HG02759 (cell line): Measurements from ENCODE around the gene USH2A.

Experiments used
- ATAC-seq: cut with Tn5 transposase; IDR thresholded peaks from one replicate; pipeline ENCODE4 v1.9.1; 2021; ENCODE audit warnings: mild to moderate bottlenecking, moderate library complexity; ENCODE audit not compliant: unreplicated experiment

USH2A gene

GRCh38 chr1:215883004-215883403 is 540.2 kb downstream of the USH2A start:
- ATAC-seq = no peak

GRCh38 chr1:215878843-215879242 is 544.4 kb downstream of the USH2A start:
- no peak for ATAC-seq

- ATAC-seq = no peak
Observed at GRCh38 chr1:215878128-215878527, 545.1 kb downstream of the USH2A start.

- no peak for ATAC-seq
Observed at GRCh38 chr1:215877452-215877951, 545.7 kb downstream of the USH2A start.

GRCh38 chr1:215875712-215876111 is 547.5 kb downstream of the USH2A start:
- ATAC-seq = no peak

GRCh38 chr1:215875236-215875635 is 548.0 kb downstream of the USH2A start:
- ATAC-seq = no peak

- no peak for ATAC-seq
Observed at GRCh38 chr1:215872658-215873057, 550.6 kb downstream of the USH2A start.

GRCh38 chr1:215868500-215868899 is 554.7 kb downstream of the USH2A start:
- no peak for ATAC-seq

GRCh38 chr1:215865060-215865459 is 558.2 kb downstream of the USH2A start:
- ATAC-seq = no peak

GRCh38 chr1:215863796-215864195 is 559.5 kb downstream of the USH2A start:
- no peak for ATAC-seq

GRCh38 chr1:215860833-215861232 is 562.4 kb downstream of the USH2A start:
- ATAC-seq = no peak

- ATAC-seq = no peak
Observed at GRCh38 chr1:215857317-215857716, 565.9 kb downstream of the USH2A start.

GRCh38 chr1:215845234-215845891 is 577.9 kb downstream of the USH2A start:
- no peak for ATAC-seq

GRCh38 chr1:215844777-215845176 is 578.5 kb downstream of the USH2A start:
- ATAC-seq = no peak

GRCh38 chr1:215844266-215844665 is 579.0 kb downstream of the USH2A start:
- no peak for ATAC-seq

- ATAC-seq = no peak
Observed at GRCh38 chr1:215842905-215843304, 580.3 kb downstream of the USH2A start.

GRCh38 chr1:215835951-215836350 is 587.3 kb downstream of the USH2A start:
- ATAC-seq = no peak

- no peak for ATAC-seq
Observed at GRCh38 chr1:215833941-215834729, 589.1 kb downstream of the USH2A start.

GRCh38 chr1:215830226-215830810 is 592.9 kb downstream of the USH2A start:
- no peak for ATAC-seq

- ATAC-seq = no peak
Observed at GRCh38 chr1:215825056-215825455, 598.2 kb downstream of the USH2A start.

- ATAC-seq = no peak
Observed at GRCh38 chr1:215824245-215824644, 599.0 kb downstream of the USH2A start.

- no peak for ATAC-seq
Observed at GRCh38 chr1:215819114-215819513, 604.1 kb downstream of the USH2A start.
